ENCODE measurements around the gene EXOSC2. TPM values are rescaled to one million over a fixed set of nuclear protein-coding genes. Genes with fewer than 3 reads are reported as not detected.
A peak's percentile ranks its signal among the peaks of the same experiment; 100 is the strongest.

Gene EXOSC2
- total RNA-seq, 2 donors from 2014 or later: 43.7 to 55.0 TPM

GRCh38 chr9:130738281-130738680, 44.7 kb downstream of the EXOSC2 start:
- DNase-seq (no peak), ATAC-seq (replicated peaks in 1 of 2) (no peak)
- H3K36me3 Mint-ChIP-seq (ENCODE audit: insufficient read depth in 2 of 2): no peaks in the 10 kb centered on the region
- no peaks in the 10 kb centered on the region for H3K27me3 Mint-ChIP-seq (ENCODE audit: low read depth)
- H3K4me1 Mint-ChIP-seq (ENCODE audit: low read depth): no peaks in the 10 kb centered on the region
- no peak overlapping the region for H3K4me3 Mint-ChIP-seq
- no peaks in the 10 kb centered on the region for H3K9me3 Mint-ChIP-seq
- H3K27ac Mint-ChIP-seq: no peak overlapping the region

GRCh38 chr9:130739081-130739480, 45.5 kb downstream of the EXOSC2 start:
- ATAC-seq (replicated peaks in 1 of 2) (no peak), DNase-seq (no peak)
- no peak overlapping the region for H3K27ac Mint-ChIP-seq
- no peaks in the 10 kb centered on the region for H3K9me3 Mint-ChIP-seq
- no peaks in the 10 kb centered on the region for H3K36me3 Mint-ChIP-seq (ENCODE audit: insufficient read depth in 2 of 2)
- H3K4me3 Mint-ChIP-seq: no peak overlapping the region
- H3K27me3 Mint-ChIP-seq (ENCODE audit: low read depth): no peaks in the 10 kb centered on the region
- no peaks in the 10 kb centered on the region for H3K4me1 Mint-ChIP-seq (ENCODE audit: low read depth)

GRCh38 chr9:130740218-130741023, 46.8 kb downstream of the EXOSC2 start:
- no peak overlapping the region for H3K4me3 Mint-ChIP-seq
- DNase-seq (no peak), ATAC-seq (replicated peaks in 1 of 2) (no peak)
- H3K27me3 Mint-ChIP-seq (ENCODE audit: low read depth): no peaks in the 10 kb centered on the region
- H3K36me3 Mint-ChIP-seq (ENCODE audit: insufficient read depth in 2 of 2): no peaks in the 10 kb centered on the region
- no peak overlapping the region for H3K27ac Mint-ChIP-seq
- no peaks in the 10 kb centered on the region for H3K9me3 Mint-ChIP-seq
- no peaks in the 10 kb centered on the region for H3K4me1 Mint-ChIP-seq (ENCODE audit: low read depth)

GRCh38 chr9:130741024-130741305, 47.4 kb downstream of the EXOSC2 start:
- no peak overlapping the region for H3K27ac Mint-ChIP-seq
- no peaks in the 10 kb centered on the region for H3K27me3 Mint-ChIP-seq (ENCODE audit: low read depth)
- ATAC-seq (replicated peaks in 1 of 2): no peak
- no peak overlapping the region for H3K4me3 Mint-ChIP-seq
- H3K4me1 Mint-ChIP-seq (ENCODE audit: low read depth): no peaks in the 10 kb centered on the region
- H3K9me3 Mint-ChIP-seq: no peaks in the 10 kb centered on the region
- H3K36me3 Mint-ChIP-seq (ENCODE audit: insufficient read depth in 2 of 2): no peaks in the 10 kb centered on the region
- DNase-seq: no peak

GRCh38 chr9:130741831-130742449, 48.4 kb downstream of the EXOSC2 start:
- DNase-seq: peak; percentile 11 to 21
- ATAC-seq (replicated peaks in 1 of 2): peak; percentile 86 to 91

GRCh38 chr9:130743656-130744055, 50.1 kb downstream of the EXOSC2 start:
- H3K4me1 Mint-ChIP-seq (ENCODE audit: low read depth): no peaks in the 10 kb centered on the region
- no peak overlapping the region for H3K27ac Mint-ChIP-seq
- no peak for DNase-seq
- no peak overlapping the region for H3K4me3 Mint-ChIP-seq
- no peaks in the 10 kb centered on the region for H3K36me3 Mint-ChIP-seq (ENCODE audit: insufficient read depth in 2 of 2)
- no peaks in the 10 kb centered on the region for H3K9me3 Mint-ChIP-seq
- ATAC-seq (replicated peaks in 1 of 2): no peak
- no peaks in the 10 kb centered on the region for H3K27me3 Mint-ChIP-seq (ENCODE audit: low read depth)

More at GRCh38 chr9:130741831-130742449, 48.4 kb downstream of the EXOSC2 start:
- Mint-ChIP-seq H3K4me1 (ENCODE audit: low read depth) (no peaks in the 10 kb centered on the region), H3K9me3 (no peaks in the 10 kb centered on the region), H3K27me3 (ENCODE audit: low read depth) (no peaks in the 10 kb centered on the region), H3K27ac (peak overlapping the region; percentile 41), H3K4me3 (no peak overlapping the region), H3K36me3 (ENCODE audit: insufficient read depth in 2 of 2) (no peaks in the 10 kb centered on the region)

- Mint-ChIP-seq H3K27me3 (ENCODE audit: low read depth) (no peaks in the 10 kb centered on the region), H3K4me3 (no peak overlapping the region), H3K4me1 (ENCODE audit: low read depth) (no peaks in the 10 kb centered on the region), H3K36me3 (ENCODE audit: insufficient read depth in 2 of 2) (no peaks in the 10 kb centered on the region), H3K27ac (no peak overlapping the region), H3K9me3 (no peaks in the 10 kb centered on the region)
- DNase-seq (no peak), ATAC-seq (replicated peaks in 1 of 2) (no peak)
These were observed 51.7 kb downstream of the EXOSC2 start for GRCh38 chr9:130745210-130745800.

GRCh38 chr9:130745829-130746228, 52.2 kb downstream of the EXOSC2 start:
- ATAC-seq (replicated peaks in 1 of 2) (no peak), DNase-seq (no peak)
- Mint-ChIP-seq H3K27me3 (ENCODE audit: low read depth) (no peaks in the 10 kb centered on the region), H3K4me3 (no peak overlapping the region), H3K4me1 (ENCODE audit: low read depth) (no peaks in the 10 kb centered on the region), H3K36me3 (ENCODE audit: insufficient read depth in 2 of 2) (no peaks in the 10 kb centered on the region), H3K27ac (no peak overlapping the region), H3K9me3 (no peaks in the 10 kb centered on the region)

- ATAC-seq (replicated peaks in 1 of 2) (no peak), DNase-seq (no peak)
- Mint-ChIP-seq H3K27ac (peak overlapping the region; percentile 3), H3K4me1 (ENCODE audit: low read depth) (no peaks in the 10 kb centered on the region), H3K36me3 (ENCODE audit: insufficient read depth in 2 of 2) (no peaks in the 10 kb centered on the region), H3K27me3 (ENCODE audit: low read depth) (no peaks in the 10 kb centered on the region), H3K9me3 (no peaks in the 10 kb centered on the region), H3K4me3 (no peak overlapping the region)
These were observed 53.0 kb downstream of the EXOSC2 start for GRCh38 chr9:130746434-130747212.

- DNase-seq (no peak), ATAC-seq (replicated peaks in 1 of 2) (no peak)
- H3K36me3 Mint-ChIP-seq (ENCODE audit: insufficient read depth in 2 of 2): no peaks in the 10 kb centered on the region
- H3K4me1 Mint-ChIP-seq (ENCODE audit: low read depth): no peaks in the 10 kb centered on the region
- H3K4me3 Mint-ChIP-seq: no peak overlapping the region
- no peak overlapping the region for H3K27ac Mint-ChIP-seq
- no peaks in the 10 kb centered on the region for H3K9me3 Mint-ChIP-seq
- H3K27me3 Mint-ChIP-seq (ENCODE audit: low read depth): no peaks in the 10 kb centered on the region
These were observed 58.2 kb downstream of the EXOSC2 start for GRCh38 chr9:130751631-130752355.

Measured in activated T-cell treated with anti-CD3 and anti-CD28 coated beads, Interleukin-2, amount 50 U/mL, for 72 hours (primary cell).